GM12872 (cell line): ENCODE measurements around the gene RNF169.

Experiments used
- CTCF ChIP-seq: IDR thresholded peaks from 3 replicates; pipeline ENCODE4 v1.5.1; 2011; ENCODE audit warnings: low read depth, mild to moderate bottlenecking, low read length, moderate library complexity; ENCODE audit not compliant: insufficient read depth

RNF169 gene

GRCh38 chr11:74731301-74732094 is 17.2 kb upstream of the RNF169 start, which contains the start of gene CHRDL2:
TSS of gene CHRDL2 (minus strand) at chr11:74731426. CDS start at chr11:74730888, 538 bp downstream.
- no peak for TF ChIP-seq CTCF

GRCh38 chr11:74734559-74734925 is 14.1 kb upstream of the RNF169 start:
- no peak for TF ChIP-seq CTCF

- no peak for TF ChIP-seq CTCF
Measured at GRCh38 chr11:74735365-74735928, 13.2 kb upstream of the RNF169 start.

GRCh38 chr11:74736031-74736430 is 12.6 kb upstream of the RNF169 start:
- TF ChIP-seq CTCF = no peak

GRCh38 chr11:74739546-74740270 is 8.9 kb upstream of the RNF169 start:
- TF ChIP-seq CTCF = peak; percentile 94

GRCh38 chr11:74742070-74742469 is 6.6 kb upstream of the RNF169 start:
- TF ChIP-seq CTCF = no peak

GRCh38 chr11:74743640-74744039 is 5.0 kb upstream of the RNF169 start:
- TF ChIP-seq CTCF = no peak
